CD8-positive, alpha-beta memory T cell (primary cell): ENCODE measurements around the gene LRCH2. TPM values are rescaled to one million over a fixed set of nuclear protein-coding genes. Genes with fewer than 3 reads are reported as not detected.

Source experiments
- CTCF ChIA-PET: fragments of 350-600 bp; sonication (Branson Sonifier 250); formaldehyde crosslinking; loops from one replicate; lab custom pipeline; 2021; ENCODE audit warnings: antibody characterized with exemption; lab: Charles Lee
- POLR2A ChIA-PET: fragments of 350-600 bp; sonication (Branson Sonifier 250); formaldehyde crosslinking; loops from one replicate; lab custom pipeline; 2021; ENCODE audit warnings: antibody characterized with exemption; lab: Charles Lee
- DNase-seq, 5 donors: peaks; one replicate each; pipeline versions ENCODE4 v3.0.0 to v3.0.0-alpha.2; 2020 to 2022; ENCODE audit warnings: mixed read lengths in 1 of 5
- H3K27ac ChIP-seq: one replicate; pipeline ENCODE4 v1.7.0; 2013; ENCODE audit warnings: low read depth, mild to moderate bottlenecking, low read length, moderate library complexity
- H3K27me3 ChIP-seq: 2 replicates; pipeline ENCODE4 v1.7.0; 2013; ENCODE audit warnings: low read length, mild to moderate bottlenecking; ENCODE audit not compliant: insufficient read depth, poor library complexity, severe bottlenecking
- H3K36me3 ChIP-seq: 2 replicates; pipeline ENCODE4 v1.7.0; 2013; ENCODE audit warnings: mild to moderate bottlenecking, low read length, moderate library complexity; ENCODE audit not compliant: insufficient read depth
- H3K4me1 ChIP-seq: 2 replicates; pipeline ENCODE4 v1.7.0; 2013; ENCODE audit warnings: mild to moderate bottlenecking, low read length, moderate library complexity; ENCODE audit not compliant: insufficient read depth
- H3K4me3 ChIP-seq: 2 replicates; pipeline ENCODE4 v1.7.0; 2013; ENCODE audit warnings: mild to moderate bottlenecking, low read length
- H3K9me3 ChIP-seq: 2 replicates; pipeline ENCODE4 v1.7.0; 2013; ENCODE audit warnings: mild to moderate bottlenecking, low read length
- H3K27ac Mint-ChIP-seq, 8 donors: one replicate each; pipeline ENCODE4 v1.8.0; 2020 to 2021; ENCODE audit warnings: mixed read lengths in 8 of 8, mild to moderate bottlenecking in 6 of 8, inconsistent platforms in 3 of 8, moderate library complexity in 3 of 8
- H3K27me3 Mint-ChIP-seq, 2 donors: one replicate each; pipeline ENCODE4 v1.8.0; 2020 to 2021; ENCODE audit warnings: mixed read lengths in 2 of 2, mild to moderate bottlenecking in 1 of 2, moderate library complexity in 1 of 2
- H3K36me3 Mint-ChIP-seq, 3 donors: one replicate each; pipeline ENCODE4 v1.8.0; 2020 to 2021; ENCODE audit warnings: mixed read lengths in 3 of 3, inconsistent platforms in 1 of 3, mild to moderate bottlenecking in 1 of 3
- H3K4me1 Mint-ChIP-seq, 3 donors: one replicate each; pipeline ENCODE4 v1.8.0; 2020 to 2021; ENCODE audit warnings: mixed read lengths in 3 of 3, inconsistent platforms in 1 of 3, mild to moderate bottlenecking in 1 of 3
- H3K4me3 Mint-ChIP-seq, 7 donors: one replicate each; pipeline ENCODE4 v1.8.0; 2020 to 2021; ENCODE audit warnings: mixed read lengths in 7 of 7, mild to moderate bottlenecking in 6 of 7, moderate library complexity in 4 of 7, inconsistent platforms in 2 of 7
- H3K9me3 Mint-ChIP-seq, 5 donors: one replicate each; pipeline ENCODE4 v1.8.0; 2020 to 2022; ENCODE audit warnings: mixed read lengths in 5 of 5, mild to moderate bottlenecking in 3 of 5, moderate library complexity in 2 of 5, inconsistent platforms in 1 of 5
- polyA plus RNA-seq: library from polyadenylated mRNA; unstranded; fragments of 300-500 nt; fragmentation: Illumina TruSeq; gene quantifications from one replicate; pipeline ENCODE4 v1.2.3, GENCODE V29; 2021
- total RNA-seq, 2 experiments: library from RNA; stranded (reverse); gene quantifications; one replicate each; pipeline ENCODE4 v1.2.3, GENCODE V29; 2021

Gene LRCH2
- total and polyA plus RNA-seq, 3 experiments from 2014 or later, result not detected

DNA sequence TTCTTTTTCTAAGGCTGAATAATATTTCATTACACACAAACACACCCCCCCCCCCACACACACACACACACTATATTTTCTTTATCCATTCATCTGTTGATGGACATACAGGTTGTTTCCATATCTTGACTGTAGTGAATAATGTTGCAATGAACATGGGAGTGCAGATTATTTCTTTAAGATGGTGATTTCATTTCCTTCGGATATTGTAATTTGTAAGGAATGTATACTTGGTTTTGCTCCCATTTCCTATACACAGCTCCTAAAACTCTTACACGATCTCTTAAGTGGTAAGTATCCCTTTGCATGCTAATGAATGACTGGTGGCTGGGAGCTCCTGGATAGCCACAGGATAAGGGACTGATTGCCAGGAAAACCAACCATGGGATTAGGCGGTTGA, 59.3 kb downstream of the LRCH2 start:
- Histone ChIP-seq H3K27ac (no peak overlapping the region), H3K27me3 (no peaks in the 10 kb centered on the region), H3K9me3 (no peaks in the 10 kb centered on the region), H3K4me3 (no peak overlapping the region), H3K36me3 (no peaks in the 10 kb centered on the region), H3K4me1 (no peaks in the 10 kb centered on the region)
- peaks cover 0 to 4% (median 0%) of the 10 kb centered on the region in 5 donors for H3K9me3 Mint-ChIP-seq
- H3K36me3 Mint-ChIP-seq, result no peaks in the 10 kb centered on the region
- CTCF ChIA-PET, result no interaction called here
- no peaks in the 10 kb centered on the region for H3K27me3 Mint-ChIP-seq
- no peak for DNase-seq
- no peak overlapping the region for H3K27ac Mint-ChIP-seq
- H3K4me3 Mint-ChIP-seq, result no peak overlapping the region
- POLR2A ChIA-PET, result no interaction called here
- no peaks in the 10 kb centered on the region for H3K4me1 Mint-ChIP-seq

DNA sequence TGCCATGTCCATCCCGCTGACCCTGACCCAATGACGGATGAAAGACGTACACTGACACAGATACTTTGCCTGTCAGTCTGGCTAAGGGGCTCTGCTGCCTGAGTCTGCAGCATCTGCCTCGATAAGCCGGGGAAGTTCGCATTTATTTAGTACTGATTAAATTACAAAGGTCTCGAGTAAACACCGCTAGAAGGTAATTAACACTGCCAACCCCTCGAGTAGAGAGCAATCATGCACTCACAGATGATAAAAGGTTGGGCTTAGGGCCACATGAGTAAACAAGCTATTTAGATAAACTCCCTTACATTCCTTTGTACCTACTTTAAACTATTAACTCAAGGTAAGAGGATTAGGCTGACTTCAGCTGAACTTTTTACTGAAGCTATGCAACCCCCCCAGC, 60.7 kb downstream of the LRCH2 start:
- Mint-ChIP-seq H3K4me3 (no peak overlapping the region), H3K4me1 (no peaks in the 10 kb centered on the region), H3K27ac (no peak overlapping the region), H3K9me3 (peaks cover 0 to 2% (median 0%) of the 10 kb centered on the region in 5 donors), H3K27me3 (no peaks in the 10 kb centered on the region), H3K36me3 (no peaks in the 10 kb centered on the region)
- ChIA-PET POLR2A (no interaction called here), CTCF (no interaction called here)
- H3K27ac ChIP-seq, result no peak overlapping the region
- H3K4me3 ChIP-seq, result no peak overlapping the region
- H3K4me1 ChIP-seq, result no peaks in the 10 kb centered on the region
- H3K36me3 ChIP-seq, result no peaks in the 10 kb centered on the region
- no peaks in the 10 kb centered on the region for H3K27me3 ChIP-seq
- DNase-seq, result no peak
- no peaks in the 10 kb centered on the region for H3K9me3 ChIP-seq

GRCh38 chrX:115147220-115147619, 86.7 kb downstream of the LRCH2 start:
- POLR2A ChIA-PET, result no interaction called here
- Histone ChIP-seq H3K9me3 (no peaks in the 10 kb centered on the region), H3K27ac (no peak overlapping the region), H3K4me3 (no peak overlapping the region), H3K4me1 (no peaks in the 10 kb centered on the region), H3K27me3 (no peaks in the 10 kb centered on the region), H3K36me3 (no peaks in the 10 kb centered on the region)
- H3K9me3 Mint-ChIP-seq, result peaks cover 3 to 6% (median 4%) of the 10 kb centered on the region in 5 donors
- CTCF ChIA-PET, result no interaction called here
- peaks cover 0 to 1% of the 10 kb centered on the region in 2 donors for H3K27me3 Mint-ChIP-seq
- no peak overlapping the region for H3K27ac Mint-ChIP-seq
- H3K36me3 Mint-ChIP-seq, result no peaks in the 10 kb centered on the region
- H3K4me3 Mint-ChIP-seq, result no peak overlapping the region
- H3K4me1 Mint-ChIP-seq, result no peaks in the 10 kb centered on the region
- DNase-seq, result no peak

DNA sequence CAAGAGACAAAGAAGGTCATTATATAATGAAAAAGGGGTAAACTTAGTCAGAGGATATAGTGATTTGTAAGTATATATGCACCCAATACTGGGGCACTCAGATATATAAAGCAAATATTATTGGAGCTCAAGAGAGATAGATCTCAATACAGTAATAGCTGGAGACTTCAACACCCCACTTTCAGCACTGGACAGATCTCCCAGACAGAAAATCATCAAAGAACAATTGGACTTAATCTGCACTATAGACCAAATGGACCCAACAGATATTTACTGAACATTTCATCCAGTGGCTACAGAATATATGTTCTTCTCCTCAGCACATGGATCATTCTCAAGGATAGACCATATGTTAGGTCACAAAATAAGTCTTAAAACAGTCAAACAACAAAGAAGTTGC, 91.8 kb downstream of the LRCH2 start:
- Histone ChIP-seq H3K9me3 (no peaks in the 10 kb centered on the region), H3K27me3 (no peaks in the 10 kb centered on the region), H3K4me1 (no peaks in the 10 kb centered on the region), H3K27ac (no peak overlapping the region), H3K4me3 (no peak overlapping the region), H3K36me3 (no peaks in the 10 kb centered on the region)
- ChIA-PET CTCF (no interaction called here), POLR2A (no interaction called here)
- H3K9me3 Mint-ChIP-seq, result peaks cover 5 to 9% (median 8%) of the 10 kb centered on the region in 5 donors
- peaks cover 0 to 3% of the 10 kb centered on the region in 2 donors for H3K27me3 Mint-ChIP-seq
- H3K4me1 Mint-ChIP-seq, result no peaks in the 10 kb centered on the region
- no peak overlapping the region for H3K4me3 Mint-ChIP-seq
- H3K27ac Mint-ChIP-seq, result no peak overlapping the region
- no peak for DNase-seq
- H3K36me3 Mint-ChIP-seq, result no peaks in the 10 kb centered on the region

DNA sequence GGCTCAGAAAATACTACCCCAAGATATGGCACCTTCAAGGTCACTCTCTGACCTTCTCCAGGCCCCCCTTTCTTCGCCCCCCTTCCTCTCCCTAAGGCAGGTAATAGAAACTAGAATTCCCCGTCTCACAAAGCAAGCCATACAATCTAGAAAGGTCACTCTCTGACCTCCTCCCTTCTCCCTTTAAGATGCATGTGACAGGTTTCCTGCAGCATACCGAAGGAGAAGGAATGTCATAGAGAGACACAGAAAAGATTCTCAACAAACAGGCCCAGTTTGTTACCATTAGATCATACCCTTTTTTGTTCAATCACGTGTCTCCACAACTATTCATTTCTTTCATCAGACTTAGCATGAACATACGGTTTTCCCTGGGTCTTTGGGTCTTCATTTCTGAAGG, 95.9 kb downstream of the LRCH2 start:
- peaks cover 0 to 3% of the 10 kb centered on the region in 2 donors for H3K27me3 Mint-ChIP-seq
- no peaks in the 10 kb centered on the region for H3K9me3 ChIP-seq
- H3K27ac ChIP-seq, result no peak overlapping the region
- no peaks in the 10 kb centered on the region for H3K27me3 ChIP-seq
- H3K36me3 ChIP-seq, result no peaks in the 10 kb centered on the region
- H3K4me1 Mint-ChIP-seq, result no peaks in the 10 kb centered on the region
- H3K4me3 Mint-ChIP-seq, result no peak overlapping the region
- no peaks in the 10 kb centered on the region for H3K36me3 Mint-ChIP-seq
- no peak overlapping the region for H3K4me3 ChIP-seq
- no peaks in the 10 kb centered on the region for H3K4me1 ChIP-seq
- no peak for DNase-seq
- peaks cover 4 to 11% (median 9%) of the 10 kb centered on the region in 5 donors for H3K9me3 Mint-ChIP-seq
- no peak overlapping the region for H3K27ac Mint-ChIP-seq
- POLR2A ChIA-PET, result no interaction called here
- CTCF ChIA-PET, result no interaction called here

DNA sequence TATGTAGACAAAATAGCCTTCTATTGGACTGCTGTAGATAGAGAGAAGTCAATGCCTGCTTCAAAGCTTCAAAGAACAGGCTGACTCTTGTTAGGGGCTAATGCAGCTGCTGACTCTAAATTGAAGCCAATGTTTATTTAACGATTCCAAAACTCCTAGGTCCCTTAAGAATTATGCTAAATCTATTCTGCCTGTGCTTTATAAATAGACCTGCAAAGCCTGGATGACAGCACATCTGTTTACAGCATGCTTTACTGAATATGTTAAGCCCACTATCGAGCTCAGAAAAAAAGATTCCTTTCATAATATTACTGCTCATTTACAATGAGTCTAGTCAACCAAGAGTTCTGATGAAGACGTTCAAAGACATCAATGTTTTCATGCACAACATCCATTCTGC, 99.5 kb downstream of the LRCH2 start:
- Mint-ChIP-seq H3K36me3 (no peaks in the 10 kb centered on the region), H3K9me3 (peaks cover 0 to 11% (median 2%) of the 10 kb centered on the region in 5 donors), H3K27ac (no peak overlapping the region), H3K27me3 (no peaks in the 10 kb centered on the region), H3K4me1 (no peaks in the 10 kb centered on the region), H3K4me3 (no peak overlapping the region)
- Histone ChIP-seq H3K27me3 (no peaks in the 10 kb centered on the region), H3K4me1 (no peaks in the 10 kb centered on the region), H3K9me3 (no peaks in the 10 kb centered on the region), H3K4me3 (no peak overlapping the region), H3K36me3 (no peaks in the 10 kb centered on the region), H3K27ac (no peak overlapping the region)
- POLR2A ChIA-PET, result no interaction called here
- DNase-seq, result no peak
- CTCF ChIA-PET, result no interaction called here

GRCh38 chrX:115112411-115112810, 121.5 kb downstream of the LRCH2 start:
- no peaks in the 10 kb centered on the region for H3K4me1 ChIP-seq
- POLR2A ChIA-PET, result no interaction called here
- H3K4me3 ChIP-seq, result no peak overlapping the region
- H3K4me3 Mint-ChIP-seq, result no peak overlapping the region
- H3K9me3 Mint-ChIP-seq, result peaks cover 0 to 6% (median 0%) of the 10 kb centered on the region in 5 donors
- peaks cover 0 to 1% of the 10 kb centered on the region in 2 donors for H3K27me3 Mint-ChIP-seq
- no peak for DNase-seq
- no peak overlapping the region for H3K27ac Mint-ChIP-seq
- no peak overlapping the region for H3K27ac ChIP-seq
- H3K36me3 Mint-ChIP-seq, result no peaks in the 10 kb centered on the region
- H3K4me1 Mint-ChIP-seq, result no peaks in the 10 kb centered on the region
- H3K27me3 ChIP-seq, result no peaks in the 10 kb centered on the region
- H3K36me3 ChIP-seq, result no peaks in the 10 kb centered on the region
- H3K9me3 ChIP-seq, result no peaks in the 10 kb centered on the region
- CTCF ChIA-PET, result no interaction called here

DNA sequence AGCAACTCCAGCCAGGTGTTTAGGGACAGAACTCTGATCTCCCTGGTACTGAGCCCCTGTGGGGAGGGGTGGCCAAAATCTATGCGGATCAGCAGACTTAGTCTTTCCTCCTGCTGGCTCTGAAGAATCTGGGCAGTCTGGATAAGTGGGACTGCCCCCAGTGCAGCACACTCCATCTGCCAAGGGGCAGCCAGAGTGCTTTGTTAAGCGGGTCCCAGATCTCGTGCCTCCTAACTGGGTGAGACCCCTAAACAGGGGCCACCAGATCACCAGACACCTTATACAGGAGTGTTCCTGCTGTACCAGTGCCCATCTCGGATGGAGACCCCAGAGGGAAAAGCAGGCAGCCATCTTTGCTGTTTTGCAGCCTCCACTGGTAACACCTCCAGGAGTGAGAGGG, 135.0 kb downstream of the LRCH2 start:
- Mint-ChIP-seq H3K36me3 (no peaks in the 10 kb centered on the region), H3K4me1 (no peaks in the 10 kb centered on the region), H3K4me3 (no peak overlapping the region), H3K27me3 (peaks cover 0 to 1% of the 10 kb centered on the region in 2 donors), H3K9me3 (peaks cover 0 to 8% (median 2%) of the 10 kb centered on the region in 5 donors), H3K27ac (no peak overlapping the region)
- POLR2A ChIA-PET, result no interaction called here
- Histone ChIP-seq H3K4me3 (no peak overlapping the region), H3K36me3 (no peaks in the 10 kb centered on the region), H3K27ac (no peak overlapping the region), H3K4me1 (no peaks in the 10 kb centered on the region), H3K27me3 (no peaks in the 10 kb centered on the region), H3K9me3 (no peaks in the 10 kb centered on the region)
- CTCF ChIA-PET, result no interaction called here
- no peak for DNase-seq

- no peak for DNase-seq
- Mint-ChIP-seq H3K36me3 (no peaks in the 10 kb centered on the region), H3K9me3 (peaks cover 0 to 4% (median 0%) of the 10 kb centered on the region in 5 donors), H3K4me3 (no peak overlapping the region), H3K27me3 (peaks cover 0 to 4% of the 10 kb centered on the region in 2 donors), H3K4me1 (no peaks in the 10 kb centered on the region), H3K27ac (no peak overlapping the region)
- Histone ChIP-seq H3K9me3 (no peaks in the 10 kb centered on the region), H3K4me1 (no peaks in the 10 kb centered on the region), H3K27ac (no peak overlapping the region), H3K27me3 (no peaks in the 10 kb centered on the region), H3K36me3 (no peaks in the 10 kb centered on the region), H3K4me3 (no peak overlapping the region)
- ChIA-PET CTCF (no interaction called here), POLR2A (no interaction called here)
Observed at GRCh38 chrX:115093191-115093590, 140.7 kb downstream of the LRCH2 start.
